OCI-LY7 (cell line): ENCODE results near the gene CDKN2B-AS1. TPM values are rescaled to one million over a fixed set of nuclear protein-coding genes. Genes with fewer than 3 reads are reported as not detected.

Source experiments
- BruUV-seq: library from RNA; stranded (reverse); fragments of 400-500 nt; replicated peaks from 2 replicates; lab custom pipeline; 2021; lab: Mats Ljungman, UMichigan
- CTCF ChIA-PET: fragments of 300-600 bp; sonication (Branson Sonifier 250); formaldehyde crosslinking; loops from one replicate; lab custom pipeline; 2022; ENCODE audit warnings: antibody characterized with exemption; ENCODE audit not compliant: unreplicated experiment; lab: Charles Lee
- POLR2A ChIA-PET: fragments of 300-600 bp; sonication (Branson Sonifier 250); formaldehyde crosslinking; loops from one replicate; lab custom pipeline; 2022; ENCODE audit warnings: antibody characterized with exemption; lab: Charles Lee
- DNase-seq: peaks from one replicate; pipeline ENCODE4 v3.0.0-alpha.2; 2015; ENCODE audit warnings: low spot score
- H2AFZ ChIP-seq: fragments of 200-600 bp; sonication (generic), shearing (Covaris generic); 2 replicates; pipeline ENCODE4 v1.6.1; 2014; ENCODE audit warnings: mild to moderate bottlenecking, antibody characterized with exemption, low read length, moderate library complexity
- H3K27ac ChIP-seq: fragments of 200-600 bp; sonication (generic); 2 replicates; pipeline ENCODE4 v1.5.1; 2014; ENCODE audit warnings: mixed run types, low read depth, mild to moderate bottlenecking, moderate library complexity, low read length, inconsistent platforms; ENCODE audit not compliant: poor library complexity, severe bottlenecking
- H3K36me3 ChIP-seq: fragments of 200-600 bp; sonication (generic); 2 replicates; pipeline ENCODE4 v1.6.1; 2014; ENCODE audit warnings: mild to moderate bottlenecking, antibody characterized with exemption, low read length, moderate library complexity, mixed read lengths; ENCODE audit not compliant: insufficient read depth
- H3K4me1 ChIP-seq: fragments of 200-600 bp; sonication (generic); 2 replicates; pipeline ENCODE4 v1.5.1; 2014; ENCODE audit warnings: mild to moderate bottlenecking, low read length; ENCODE audit not compliant: insufficient read depth, poor library complexity, severe bottlenecking
- H3K4me2 ChIP-seq: fragments of 200-600 bp; sonication (generic); 2 replicates; pipeline ENCODE4 v1.6.1; 2014; ENCODE audit warnings: mild to moderate bottlenecking, low read length
- H3K4me3 ChIP-seq: fragments of 200-600 bp; sonication (generic); 2 replicates; pipeline ENCODE4 v1.5.1; 2014; ENCODE audit warnings: mild to moderate bottlenecking, low read depth, low read length; ENCODE audit not compliant: poor library complexity, severe bottlenecking
- H3K79me2 ChIP-seq: fragments of 200-600 bp; sonication (generic); 2 replicates; pipeline ENCODE4 v1.6.1; 2016; ENCODE audit warnings: low read depth, mild to moderate bottlenecking, low read length, moderate library complexity, mixed read lengths; ENCODE audit not compliant: insufficient read depth
- H3K9me2 ChIP-seq: fragments of 200-600 bp; sonication (generic); 2 replicates; pipeline ENCODE4 v1.6.1; 2016; ENCODE audit warnings: mild to moderate bottlenecking, low read length, mixed read lengths; ENCODE audit not compliant: insufficient read depth
- H3K9me3 ChIP-seq: fragments of 200-600 bp; sonication (generic); 2 replicates; pipeline ENCODE4 v1.6.1; 2014; ENCODE audit warnings: mild to moderate bottlenecking, mixed run types, low read length, mixed read lengths
- H4K20me1 ChIP-seq: fragments of 200-600 bp; sonication (generic); 2 replicates; pipeline ENCODE4 v1.6.1; 2014; ENCODE audit warnings: mild to moderate bottlenecking, antibody characterized with exemption, low read length, moderate library complexity, mixed read lengths; ENCODE audit not compliant: insufficient read depth
- EZH2phosphoT487 ChIP-seq: fragments of 200-600 bp; sonication (generic); IDR thresholded peaks from 2 replicates; pipeline ENCODE4 v1.6.1; 2018; ENCODE audit warnings: low read depth, borderline replicate concordance, mild to moderate bottlenecking, mixed run types, antibody characterized with exemption, low read length, moderate library complexity, mixed read lengths
- intact Hi-C: fragments of 100-400 bp; cut with micrococcal nuclease; formaldehyde crosslinking; loops from one replicate; pipeline ENCODE4 v1.10.0; 2022; ENCODE audit not compliant: unreplicated experiment
- total RNA-seq, 2 experiments: library from RNA; depleted of rRNA in 1 of 2; stranded (reverse); fragments of >200 nt in 1 of 2; shearing (Covaris generic) in 1 of 2; gene quantifications; 2 replicates each; pipeline ENCODE4 v1.2.3, GENCODE V29; 2014 to 2022
- TF ChIP-seq, protein P1 (sequence below): fragments of 200-600 bp; sonication (generic); conservative IDR thresholded peaks from 2 replicates; pipeline ENCODE4 v1.5.1; 2014; ENCODE audit warnings: mild to moderate bottlenecking, antibody characterized with exemption, low read length, moderate library complexity, mixed read lengths

CDKN2B-AS1 gene
- total RNA-seq, 2 experiments from 2014 or later = 20.4 to 24.3 TPM

- H3K9me3 ChIP-seq = no peaks in the 10 kb centered on the region
- H3K27ac ChIP-seq = no peak overlapping the region
- ChIA-PET CTCF (interaction anchor here (0.5 kb wide), 2 partner anchors 10 to 804 kb away, joined by 3 read pairs; no protein-coding TSS in a partner anchor), POLR2A (interaction anchor here (0.5 to 1.0 kb wide), 3 partner anchors 10 to 1004 kb away, joined by 3 read pairs; no protein-coding TSS in a partner anchor)
- H4K20me1 ChIP-seq = no peaks in the 10 kb centered on the region
- no peaks in the 10 kb centered on the region for H3K79me2 ChIP-seq
- H3K9me2 ChIP-seq = no peaks in the 10 kb centered on the region
- no peak for TF ChIP-seq EZH2phosphoT487
- TF ChIP-seq, protein P1, sequence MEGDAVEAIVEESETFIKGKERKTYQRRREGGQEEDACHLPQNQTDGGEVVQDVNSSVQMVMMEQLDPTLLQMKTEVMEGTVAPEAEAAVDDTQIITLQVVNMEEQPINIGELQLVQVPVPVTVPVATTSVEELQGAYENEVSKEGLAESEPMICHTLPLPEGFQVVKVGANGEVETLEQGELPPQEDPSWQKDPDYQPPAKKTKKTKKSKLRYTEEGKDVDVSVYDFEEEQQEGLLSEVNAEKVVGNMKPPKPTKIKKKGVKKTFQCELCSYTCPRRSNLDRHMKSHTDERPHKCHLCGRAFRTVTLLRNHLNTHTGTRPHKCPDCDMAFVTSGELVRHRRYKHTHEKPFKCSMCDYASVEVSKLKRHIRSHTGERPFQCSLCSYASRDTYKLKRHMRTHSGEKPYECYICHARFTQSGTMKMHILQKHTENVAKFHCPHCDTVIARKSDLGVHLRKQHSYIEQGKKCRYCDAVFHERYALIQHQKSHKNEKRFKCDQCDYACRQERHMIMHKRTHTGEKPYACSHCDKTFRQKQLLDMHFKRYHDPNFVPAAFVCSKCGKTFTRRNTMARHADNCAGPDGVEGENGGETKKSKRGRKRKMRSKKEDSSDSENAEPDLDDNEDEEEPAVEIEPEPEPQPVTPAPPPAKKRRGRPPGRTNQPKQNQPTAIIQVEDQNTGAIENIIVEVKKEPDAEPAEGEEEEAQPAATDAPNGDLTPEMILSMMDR = no peak
- H3K4me1 ChIP-seq = peaks cover 24% of the 10 kb centered on the region
- no TSS peak for BruUV-seq
- no peak overlapping the region for H3K4me2 ChIP-seq
- H3K36me3 ChIP-seq = no peaks in the 10 kb centered on the region
- intact Hi-C loops = no loop called here
- no peak overlapping the region for H2AFZ ChIP-seq
- DNase-seq = no peak
- H3K4me3 ChIP-seq = no peak overlapping the region
Observed at GRCh38 chr9:22131817-22132216, 137.2 kb downstream of the CDKN2B-AS1 start.

- ChIA-PET CTCF (no interaction called here), POLR2A (interaction anchor here (0.9 kb wide), 1 partner anchor 41 kb away, joined by 3 read pairs; no protein-coding TSS in a partner anchor)
- H3K4me1 ChIP-seq = peaks cover 18% of the 10 kb centered on the region
- H3K9me3 ChIP-seq = no peaks in the 10 kb centered on the region
- no peaks in the 10 kb centered on the region for H4K20me1 ChIP-seq
- no peaks in the 10 kb centered on the region for H3K79me2 ChIP-seq
- H3K27ac ChIP-seq = no peak overlapping the region
- no TSS peak for BruUV-seq
- DNase-seq = no peak
- no peak overlapping the region for H2AFZ ChIP-seq
- intact Hi-C loops = no loop called here
- H3K36me3 ChIP-seq = no peaks in the 10 kb centered on the region
- TF ChIP-seq, protein P1 = no peak
- no peak for TF ChIP-seq EZH2phosphoT487
- H3K9me2 ChIP-seq = no peaks in the 10 kb centered on the region
- H3K4me3 ChIP-seq = no peak overlapping the region
- no peak overlapping the region for H3K4me2 ChIP-seq
Observed at GRCh38 chr9:22134390-22134789, 139.8 kb downstream of the CDKN2B-AS1 start.

DNA sequence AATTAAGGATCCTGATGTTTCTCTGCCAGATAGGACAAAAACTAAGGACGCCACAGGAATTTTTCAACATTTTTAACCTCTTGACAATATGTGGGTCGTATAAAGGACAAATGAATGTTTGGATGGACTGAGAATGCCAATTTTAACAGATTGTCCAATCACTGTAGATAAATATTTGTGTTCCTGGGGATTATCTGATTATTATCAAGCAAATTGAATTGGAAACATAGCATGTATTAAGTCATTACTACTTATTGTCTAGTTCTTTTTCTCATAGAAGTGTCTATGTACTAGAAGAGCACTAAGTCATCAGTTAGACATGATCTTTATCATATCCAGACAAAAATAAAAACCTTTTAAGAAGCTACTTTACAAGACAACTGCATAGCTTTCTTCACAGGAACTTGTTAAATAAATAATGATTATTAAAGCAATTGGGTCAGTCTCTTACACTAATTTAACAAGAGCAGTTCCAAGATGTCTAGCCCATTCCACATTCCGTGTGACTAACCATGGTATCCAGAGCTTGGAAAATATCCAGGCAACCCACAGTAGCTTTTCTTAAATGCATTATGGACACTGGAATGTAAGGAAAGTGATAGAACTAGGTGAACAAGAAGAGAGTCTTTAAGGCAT lies 142.0 kb downstream of the CDKN2B-AS1 start:
- Histone ChIP-seq H4K20me1 (no peaks in the 10 kb centered on the region), H3K36me3 (no peaks in the 10 kb centered on the region), H2AFZ (no peak overlapping the region), H3K9me2 (no peaks in the 10 kb centered on the region), H3K4me1 (peaks cover 5% of the 10 kb centered on the region), H3K4me3 (no peak overlapping the region), H3K27ac (no peak overlapping the region), H3K9me3 (no peaks in the 10 kb centered on the region), H3K4me2 (no peak overlapping the region), H3K79me2 (no peaks in the 10 kb centered on the region)
- DNase-seq = no peak
- BruUV-seq = no TSS peak
- TF ChIP-seq, protein P1 = no peak
- no peak for TF ChIP-seq EZH2phosphoT487
- POLR2A ChIA-PET = interaction anchor here (0.7 to 1.5 kb wide), 4 partner anchors 9 to 32 kb away, joined by 3 read pairs; no protein-coding TSS in a partner anchor
- intact Hi-C loops = no loop called here
- CTCF ChIA-PET = no interaction called here
